ENCODE data around the gene GNAI2. TPM values are rescaled to one million over a fixed set of nuclear protein-coding genes. Genes with fewer than 3 reads are reported as not detected.
A peak's percentile ranks its signal among the peaks of the same experiment; 100 is the strongest.

Gene GNAI2
- total RNA-seq, 3 donors from 2014 or later = 47.0 to 190 (median 96.4) TPM

DNA sequence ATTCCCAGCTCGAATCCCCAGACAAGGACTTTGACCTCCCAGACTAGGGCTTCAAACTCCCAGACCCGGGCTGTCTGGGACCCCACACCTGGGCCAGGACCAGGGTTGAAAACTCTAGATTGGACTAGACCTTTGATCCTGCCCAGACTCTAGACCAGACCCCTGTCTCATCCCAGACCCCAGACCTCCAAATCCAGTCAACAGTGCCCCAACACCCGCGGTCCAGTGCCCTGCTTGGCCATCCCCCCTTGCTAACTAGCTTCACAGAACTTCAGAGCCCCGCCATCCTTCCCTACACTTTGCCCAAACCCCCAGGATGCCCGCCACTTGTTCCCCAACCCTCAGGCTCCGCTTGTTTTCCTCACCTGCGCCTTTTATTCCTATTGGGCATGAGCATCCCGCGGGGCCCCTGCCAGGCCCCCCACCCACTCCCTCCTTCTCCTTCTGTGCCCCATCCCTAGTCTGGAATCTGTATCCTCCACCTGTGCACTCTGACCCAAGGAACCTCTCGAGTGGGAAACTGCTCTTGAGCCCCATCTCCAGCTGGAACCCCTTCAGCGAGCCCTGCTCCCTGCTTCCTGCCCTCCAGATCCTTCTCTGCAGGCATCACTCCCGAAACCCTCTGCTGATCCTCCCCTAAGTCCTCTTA, 604 bp downstream of the GNAI2 start:
- DNase-seq (no peak), ATAC-seq (no peak)
- H3K4me1 ChIP-seq (ENCODE audit: low read depth) = peaks cover 40% of the 10 kb centered on the region
- intact Hi-C loops (cut with DNase I, micrococcal nuclease) = no loop called here
- TF ChIP-seq, protein P1, sequence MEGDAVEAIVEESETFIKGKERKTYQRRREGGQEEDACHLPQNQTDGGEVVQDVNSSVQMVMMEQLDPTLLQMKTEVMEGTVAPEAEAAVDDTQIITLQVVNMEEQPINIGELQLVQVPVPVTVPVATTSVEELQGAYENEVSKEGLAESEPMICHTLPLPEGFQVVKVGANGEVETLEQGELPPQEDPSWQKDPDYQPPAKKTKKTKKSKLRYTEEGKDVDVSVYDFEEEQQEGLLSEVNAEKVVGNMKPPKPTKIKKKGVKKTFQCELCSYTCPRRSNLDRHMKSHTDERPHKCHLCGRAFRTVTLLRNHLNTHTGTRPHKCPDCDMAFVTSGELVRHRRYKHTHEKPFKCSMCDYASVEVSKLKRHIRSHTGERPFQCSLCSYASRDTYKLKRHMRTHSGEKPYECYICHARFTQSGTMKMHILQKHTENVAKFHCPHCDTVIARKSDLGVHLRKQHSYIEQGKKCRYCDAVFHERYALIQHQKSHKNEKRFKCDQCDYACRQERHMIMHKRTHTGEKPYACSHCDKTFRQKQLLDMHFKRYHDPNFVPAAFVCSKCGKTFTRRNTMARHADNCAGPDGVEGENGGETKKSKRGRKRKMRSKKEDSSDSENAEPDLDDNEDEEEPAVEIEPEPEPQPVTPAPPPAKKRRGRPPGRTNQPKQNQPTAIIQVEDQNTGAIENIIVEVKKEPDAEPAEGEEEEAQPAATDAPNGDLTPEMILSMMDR (IDR thresholded peaks at IDR 0.05) = no peak
- H3K36me3 ChIP-seq (ENCODE audit: low read depth) = no peaks in the 10 kb centered on the region
- no peaks in the 10 kb centered on the region for H3K9me3 ChIP-seq
- peak overlapping the region; percentile 66 for H3K4me3 ChIP-seq

DNA sequence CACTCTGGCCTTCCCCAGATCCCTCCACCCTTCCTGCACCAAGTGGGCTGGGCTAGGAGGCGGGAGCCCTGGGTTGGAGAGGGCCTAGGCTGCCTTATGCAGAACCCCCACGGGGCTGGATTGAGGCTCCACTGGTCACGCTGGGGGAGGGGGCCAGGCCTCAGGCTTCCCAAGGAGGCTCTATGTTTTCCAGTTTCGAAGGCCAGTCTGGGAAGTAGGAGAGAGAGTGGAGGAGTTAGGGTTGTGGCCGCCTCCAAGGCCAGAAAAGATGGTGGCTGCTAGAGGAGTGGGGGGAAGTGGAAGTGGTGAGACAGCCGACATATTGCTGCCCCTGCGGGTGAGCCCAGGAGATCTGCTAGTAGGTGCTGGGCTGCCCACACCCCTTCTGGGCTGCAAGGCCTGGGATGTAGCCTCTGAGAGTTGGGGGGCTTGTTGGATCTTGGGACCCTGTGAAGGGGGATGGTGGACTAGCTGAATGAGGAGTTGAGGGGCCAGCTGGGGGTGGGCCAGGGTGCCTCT, 1.2 kb downstream of the GNAI2 start:
- ATAC-seq = no peak
- Histone ChIP-seq H3K4me3 (peak overlapping the region; percentile 66), H3K4me1 (ENCODE audit: low read depth) (peaks cover 46% of the 10 kb centered on the region), H3K9me3 (no peaks in the 10 kb centered on the region), H3K36me3 (ENCODE audit: low read depth) (no peaks in the 10 kb centered on the region)
- intact Hi-C loops (cut with DNase I, micrococcal nuclease) = no loop called here
- DNase-seq = peak in 1 of 3 donors; percentile 71
- TF ChIP-seq, protein P1 (IDR thresholded peaks at IDR 0.05) = no peak

DNA sequence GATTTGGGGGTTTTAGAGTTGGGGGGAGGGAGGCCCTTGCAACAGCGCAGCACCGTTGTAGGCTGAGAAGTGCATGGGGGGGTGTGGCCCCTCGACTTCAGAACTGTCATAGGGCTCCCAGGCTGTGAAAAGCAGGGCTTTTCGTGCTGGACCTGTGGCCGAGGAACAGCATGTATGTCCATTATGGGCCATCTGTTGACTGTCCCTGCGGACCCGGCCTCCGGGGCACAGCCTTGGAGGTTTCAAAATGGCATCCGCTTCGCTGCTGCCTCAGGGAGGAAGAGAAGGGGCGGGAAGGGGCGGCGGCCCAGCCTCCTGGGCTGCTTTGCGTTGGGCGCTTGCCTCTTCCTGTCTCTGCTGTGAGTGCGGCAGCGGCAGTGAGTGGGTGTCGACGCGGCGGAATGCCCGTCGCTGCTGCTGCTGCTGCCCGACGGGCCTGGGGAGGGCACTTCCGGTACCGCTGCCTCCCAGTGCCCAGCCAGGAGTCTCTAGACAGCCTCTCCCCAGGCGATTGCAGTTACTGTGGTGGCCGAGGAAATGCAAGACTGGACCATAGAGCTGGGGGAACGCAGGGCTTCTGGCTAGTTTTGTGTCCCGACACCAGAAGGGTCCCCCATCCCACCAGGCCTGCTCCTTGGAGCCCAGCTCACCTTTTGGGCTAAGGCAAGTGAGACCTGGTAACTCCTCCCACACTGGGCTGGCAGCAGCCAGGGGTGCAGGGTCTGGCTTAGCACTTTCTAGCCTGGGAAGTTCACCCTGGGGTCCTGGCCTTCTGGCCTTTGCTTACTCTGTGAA, 1.9 kb downstream of the GNAI2 start:
- ATAC-seq (peak; percentile 39), DNase-seq (peak; percentile 77 to 93 (median 81))
- TF ChIP-seq, protein P1 (IDR thresholded peaks at IDR 0.05) = no peak
- Histone ChIP-seq H3K9me3 (no peaks in the 10 kb centered on the region), H3K36me3 (ENCODE audit: low read depth) (no peaks in the 10 kb centered on the region), H3K4me3 (peak overlapping the region; percentile 66), H3K4me1 (ENCODE audit: low read depth) (peaks cover 54% of the 10 kb centered on the region)
- intact Hi-C loops (cut with DNase I, micrococcal nuclease) = no loop called here

DNA sequence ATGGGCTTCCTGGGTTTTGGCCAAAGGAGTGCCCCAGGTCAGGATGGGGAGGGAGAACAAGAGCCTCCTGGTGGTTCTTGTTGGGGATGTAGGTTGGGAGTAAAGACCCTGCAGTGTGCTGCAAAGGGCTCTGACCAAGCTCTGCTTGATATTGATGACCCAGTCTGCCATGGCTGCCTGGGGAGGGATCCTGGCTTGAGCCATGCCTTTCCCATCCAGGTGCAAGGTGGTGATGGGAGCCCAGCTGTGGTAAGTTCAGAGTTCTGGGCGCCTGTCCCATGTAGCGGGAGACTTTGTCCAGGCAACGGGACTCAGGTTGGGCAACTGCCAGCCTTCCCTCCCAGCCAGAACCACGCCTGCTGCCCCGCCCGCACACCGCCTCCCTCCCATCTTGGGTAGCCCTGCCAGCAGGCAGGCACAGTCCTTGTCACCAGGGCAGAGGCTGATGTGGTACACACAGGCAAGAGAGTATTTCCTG, 2.6 kb downstream of the GNAI2 start:
- DNase-seq = peak; percentile 93 to 95 (median 94)
- TF ChIP-seq, protein P1 (IDR thresholded peaks at IDR 0.05) = no peak
- intact Hi-C loops (cut with DNase I, micrococcal nuclease) = no loop called here
- peaks cover 60% of the 10 kb centered on the region for H3K4me1 ChIP-seq (ENCODE audit: low read depth)
- no peak overlapping the region for H3K4me3 ChIP-seq
- no peaks in the 10 kb centered on the region for H3K36me3 ChIP-seq (ENCODE audit: low read depth)
- H3K9me3 ChIP-seq = no peaks in the 10 kb centered on the region
- peak; percentile 62 for ATAC-seq

DNA sequence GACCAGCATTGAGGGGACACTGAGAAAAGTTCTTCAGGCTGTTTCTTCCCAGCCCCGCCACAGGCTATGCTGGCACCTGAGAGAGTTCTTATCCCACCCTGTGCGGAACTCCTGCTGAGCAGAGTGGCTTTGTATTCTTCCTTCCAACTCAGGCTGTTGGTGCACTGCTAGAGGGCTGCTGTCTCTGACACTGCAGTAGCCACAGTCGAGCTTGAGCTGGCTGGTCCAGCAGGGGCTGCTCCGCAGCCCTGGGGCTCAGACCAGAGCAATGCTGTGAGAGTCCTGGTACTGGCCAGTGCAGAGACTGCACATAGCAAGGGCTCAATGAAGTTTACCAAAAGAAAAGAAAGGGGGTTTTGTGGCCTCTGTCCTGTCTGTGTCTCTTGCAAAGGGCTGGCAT, 3.6 kb downstream of the GNAI2 start:
- DNase-seq = no peak
- Histone ChIP-seq H3K9me3 (no peaks in the 10 kb centered on the region), H3K36me3 (ENCODE audit: low read depth) (no peaks in the 10 kb centered on the region), H3K4me3 (no peak overlapping the region), H3K4me1 (ENCODE audit: low read depth) (peaks cover 68% of the 10 kb centered on the region)
- TF ChIP-seq, protein P1 (IDR thresholded peaks at IDR 0.05) = no peak
- no peak for ATAC-seq
- intact Hi-C loops (cut with DNase I, micrococcal nuclease) = no loop called here
